NCI-H2196 (cell line): ENCODE results near the gene SUCLG2.

Experiments
- DNase-seq: peaks from one replicate; lab custom pipeline; 2025; ENCODE audit not compliant: unreplicated experiment; lab: John Stamatoyannopoulos, UW

SUCLG2 gene

GRCh38 chr3:67329358-67329757, 325.1 kb downstream of the SUCLG2 start:
- no peak for DNase-seq

GRCh38 chr3:67327582-67327981, 326.8 kb downstream of the SUCLG2 start:
- no peak for DNase-seq

GRCh38 chr3:67325231-67325630, 329.2 kb downstream of the SUCLG2 start:
- DNase-seq, result no peak
